Liver (tissue), 9 donors: ENCODE data around the gene LSM4. TPM values are rescaled to one million over a fixed set of nuclear protein-coding genes. Genes with fewer than 3 reads are reported as not detected.

ENCODE experiments used
- DNase-seq: peaks from one replicate; pipeline ENCODE4 v3.0.0-alpha.2; 2017; ENCODE audit warnings: low spot score
- H3K27ac ChIP-seq, 2 donors: one replicate each; pipeline ENCODE4 v1.7.0; 2013; ENCODE audit warnings: inconsistent platforms in 2 of 2, low read length in 2 of 2, control low read depth in 1 of 2, low read depth in 1 of 2, mild to moderate bottlenecking in 1 of 2
- H3K27me3 ChIP-seq, 4 donors: one replicate each; pipeline versions ENCODE4 v1.6.1 to v1.7.0; 2013; ENCODE audit warnings: low read length in 3 of 4, inconsistent platforms in 1 of 4, mild to moderate bottlenecking in 1 of 4, moderate library complexity in 1 of 4; ENCODE audit not compliant: control insufficient read depth in 4 of 4, insufficient read depth in 4 of 4
- H3K36me3 ChIP-seq, 4 donors: one replicate each; pipeline versions ENCODE4 v1.6.1 to v1.7.0; 2013; ENCODE audit warnings: low read length in 3 of 4, mild to moderate bottlenecking in 3 of 4, low read depth in 1 of 4, moderate library complexity in 1 of 4; ENCODE audit not compliant: control insufficient read depth in 4 of 4, insufficient read depth in 3 of 4
- H3K4me1 ChIP-seq, 4 donors: one replicate each; pipeline versions ENCODE4 v1.6.1 to v1.7.0; 2013; ENCODE audit warnings: low read length in 3 of 4, mild to moderate bottlenecking in 3 of 4, moderate library complexity in 1 of 4; ENCODE audit not compliant: control insufficient read depth in 4 of 4, insufficient read depth in 4 of 4
- H3K4me3 ChIP-seq, 3 donors: one replicate each; pipeline versions ENCODE4 v1.6.1 to v1.7.0; 2013; ENCODE audit warnings: low read length in 3 of 3, control low read depth in 1 of 3, low read depth in 1 of 3, mild to moderate bottlenecking in 1 of 3
- H3K9ac ChIP-seq, 2 donors: one replicate each; pipeline ENCODE4 v1.7.0; 2013; ENCODE audit warnings: low read length in 2 of 2, mild to moderate bottlenecking in 2 of 2, moderate library complexity in 2 of 2, control low read depth in 1 of 2, low read depth in 1 of 2
- H3K9me3 ChIP-seq, 4 donors: one replicate each; pipeline versions ENCODE4 v1.6.1 to v1.7.0; 2013; ENCODE audit warnings: low read length in 3 of 4; ENCODE audit not compliant: control insufficient read depth in 4 of 4
- EGR1 ChIP-seq, 2 donors: IDR thresholded peaks; 2 replicates each; pipeline ENCODE4 v1.6.1; 2016 to 2018; ENCODE audit warnings: antibody characterized with exemption in 2 of 2, low read depth in 2 of 2
- FOXA1 ChIP-seq: IDR thresholded peaks from 2 replicates; pipeline ENCODE4 v1.6.1; 2016; ENCODE audit warnings: antibody characterized with exemption
- FOXA2 ChIP-seq: IDR thresholded peaks from 2 replicates; pipeline ENCODE4 v1.6.1; 2016; ENCODE audit warnings: antibody characterized with exemption
- GABPA ChIP-seq, 2 donors: IDR thresholded peaks in 1 of 2; conservative IDR thresholded peaks in 1 of 2; 2 replicates each; pipeline ENCODE4 v1.6.1; 2016; ENCODE audit warnings: antibody characterized with exemption in 2 of 2, mild to moderate bottlenecking in 1 of 2, moderate library complexity in 1 of 2
- HNF4A ChIP-seq, 2 donors: conservative IDR thresholded peaks; 2 replicates each; pipeline ENCODE4 v1.6.1; 2016; ENCODE audit warnings: antibody characterized with exemption in 2 of 2, mild to moderate bottlenecking in 2 of 2
- HNF4G ChIP-seq: IDR thresholded peaks from 2 replicates; pipeline ENCODE4 v1.6.1; 2016; ENCODE audit warnings: antibody characterized with exemption
- JUND ChIP-seq, 2 donors: IDR thresholded peaks; 2 replicates each; pipeline ENCODE4 v1.6.1; 2016; ENCODE audit warnings: antibody characterized with exemption in 2 of 2
- NR2F2 ChIP-seq: IDR thresholded peaks from 2 replicates; pipeline ENCODE4 v1.6.1; 2016; ENCODE audit warnings: antibody characterized with exemption
- RAD21 ChIP-seq, 2 donors: IDR thresholded peaks; 2 replicates each; pipeline ENCODE4 v1.6.1; 2016; ENCODE audit warnings: antibody characterized with exemption in 2 of 2, mild to moderate bottlenecking in 2 of 2
- RXRA ChIP-seq, 2 donors: IDR thresholded peaks; 2 replicates each; pipeline ENCODE4 v1.6.1; 2017 to 2018; ENCODE audit warnings: antibody characterized with exemption in 2 of 2, mild to moderate bottlenecking in 1 of 2
- SP1 ChIP-seq: IDR thresholded peaks from 2 replicates; pipeline ENCODE4 v1.6.1; 2018; ENCODE audit warnings: antibody characterized with exemption, mild to moderate bottlenecking
- TAF1 ChIP-seq: conservative IDR thresholded peaks from 2 replicates; pipeline ENCODE4 v1.6.1; 2016; ENCODE audit warnings: antibody characterized with exemption, mild to moderate bottlenecking
- YY1 ChIP-seq: IDR thresholded peaks from 2 replicates; pipeline ENCODE4 v1.6.1; 2016; ENCODE audit warnings: antibody characterized with exemption, mild to moderate bottlenecking
- WGBS: extraction: QIAGEN DNeasy Blood & Tissue Kit; methylation state at CpG from one replicate; pipeline ENCODE4 v1.1.7; 2013; 5-methylcytosine and 5-hydroxymethylcytosine counted together
- polyA plus RNA-seq, 2 donors: library from polyadenylated mRNA; stranded (reverse) in 1 of 2; unstranded in 1 of 2; fragments of 200-250 nt in 1 of 2; fragments of >200 nt in 1 of 2; fragmentation: Nextera tagmentation in 1 of 2; extraction: Ambion mirVana in 1 of 2; gene quantifications; one replicate each; pipeline versions ENCODE4 v1.2.1 to v1.2.3, GENCODE V29; 2013 to 2015
- total RNA-seq, 2 donors: library from RNA; depleted of rRNA; stranded (reverse); fragments of >200 nt; gene quantifications; one replicate each; pipeline ENCODE4 v1.2.3, GENCODE V29; 2014
- TF ChIP-seq, protein P1 (sequence below): fragments of 150-350 bp; IDR thresholded peaks from 2 replicates; pipeline ENCODE4 v1.5.1; 2017; ENCODE audit warnings: improper control_type of control experiment, low read depth, low read length; ENCODE audit not compliant: missing input control
- TF ChIP-seq, protein P2 (sequence below): IDR thresholded peaks from 2 replicates; pipeline ENCODE4 v1.6.1; 2016; ENCODE audit warnings: antibody characterized with exemption
- TF ChIP-seq, protein P3 (sequence below): IDR thresholded peaks from 2 replicates; pipeline ENCODE4 v1.6.1; 2016; ENCODE audit warnings: antibody characterized with exemption, mild to moderate bottlenecking
- TF ChIP-seq, protein P4 (sequence below): IDR thresholded peaks from 2 replicates; pipeline ENCODE4 v1.6.1; 2016; ENCODE audit warnings: antibody characterized with exemption
- TF ChIP-seq, protein P5 (sequence below): IDR thresholded peaks from 2 replicates; pipeline ENCODE4 v1.6.1; 2016; ENCODE audit warnings: antibody characterized with exemption
- donor health status: healthy.
- donor health status: healthy.
- donor health status: healthy.
- donor health status: healthy.
- donor health status: healthy.

The LSM4 gene
- total and polyA plus RNA-seq, 4 donors: 42.4 to 100 (median 75.1) TPM

DNA sequence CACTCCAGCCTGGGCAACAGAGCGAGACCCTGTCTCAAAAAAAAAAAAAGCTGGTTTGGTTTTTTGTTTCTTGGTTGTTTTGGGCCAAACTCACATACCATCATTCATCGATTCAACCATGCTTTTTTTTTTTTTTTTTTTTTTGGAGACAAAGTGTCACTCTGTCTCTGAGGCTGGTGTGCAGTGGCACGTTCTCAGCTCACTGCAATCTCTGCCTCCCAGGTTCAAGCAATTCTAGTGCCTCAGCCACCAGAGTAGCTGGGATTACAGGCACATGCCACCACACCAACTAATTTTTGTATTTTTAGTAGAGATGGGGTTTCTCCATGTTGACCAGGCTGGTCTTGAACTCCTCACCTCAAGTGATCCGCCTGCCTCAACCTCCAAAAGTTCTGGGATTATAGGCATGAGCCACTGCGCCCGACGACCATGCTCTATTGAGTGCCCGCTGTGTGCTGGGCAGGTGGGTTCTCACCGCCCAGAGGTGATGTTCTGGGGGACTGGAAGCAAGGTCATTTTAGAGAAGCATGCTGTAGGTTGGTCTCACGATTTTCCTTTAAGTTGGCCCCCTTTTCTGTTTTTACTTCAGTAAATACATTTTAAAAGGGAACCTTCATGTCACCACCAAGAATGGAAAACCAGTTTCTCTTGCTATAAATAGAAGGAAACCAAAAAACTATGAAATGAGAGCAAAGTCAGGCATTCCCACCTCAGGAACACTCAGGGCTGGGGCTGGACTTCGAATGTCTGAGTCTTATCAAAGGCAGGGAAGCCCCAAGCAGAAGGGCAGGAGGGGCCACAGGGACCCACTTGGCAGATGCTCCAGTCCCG is 33.2 kb downstream of the LSM4 start:
- Histone ChIP-seq H3K27ac (peak overlapping the region; percentile 39 to 67), H3K4me3 (no peak overlapping the region), H3K9me3 (no peaks in the 10 kb centered on the region), H3K9ac (no peak overlapping the region), H3K27me3 (no peaks in the 10 kb centered on the region), H3K36me3 (no peaks in the 10 kb centered on the region), H3K4me1 (peaks cover 5 to 11% (median 7%) of the 10 kb centered on the region in 4 donors)
- TF ChIP-seq GABPA (IDR thresholded peaks at IDR 0.05 in 1 of 2, conservative IDR thresholded peaks at IDR 0.05 in 1 of 2): no peak
- TF ChIP-seq YY1: no peak
- no peak for TF ChIP-seq JUND (IDR thresholded peaks at IDR 0.05)
- TF ChIP-seq, protein P1, sequence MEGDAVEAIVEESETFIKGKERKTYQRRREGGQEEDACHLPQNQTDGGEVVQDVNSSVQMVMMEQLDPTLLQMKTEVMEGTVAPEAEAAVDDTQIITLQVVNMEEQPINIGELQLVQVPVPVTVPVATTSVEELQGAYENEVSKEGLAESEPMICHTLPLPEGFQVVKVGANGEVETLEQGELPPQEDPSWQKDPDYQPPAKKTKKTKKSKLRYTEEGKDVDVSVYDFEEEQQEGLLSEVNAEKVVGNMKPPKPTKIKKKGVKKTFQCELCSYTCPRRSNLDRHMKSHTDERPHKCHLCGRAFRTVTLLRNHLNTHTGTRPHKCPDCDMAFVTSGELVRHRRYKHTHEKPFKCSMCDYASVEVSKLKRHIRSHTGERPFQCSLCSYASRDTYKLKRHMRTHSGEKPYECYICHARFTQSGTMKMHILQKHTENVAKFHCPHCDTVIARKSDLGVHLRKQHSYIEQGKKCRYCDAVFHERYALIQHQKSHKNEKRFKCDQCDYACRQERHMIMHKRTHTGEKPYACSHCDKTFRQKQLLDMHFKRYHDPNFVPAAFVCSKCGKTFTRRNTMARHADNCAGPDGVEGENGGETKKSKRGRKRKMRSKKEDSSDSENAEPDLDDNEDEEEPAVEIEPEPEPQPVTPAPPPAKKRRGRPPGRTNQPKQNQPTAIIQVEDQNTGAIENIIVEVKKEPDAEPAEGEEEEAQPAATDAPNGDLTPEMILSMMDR: no peak
- TF ChIP-seq NR2F2: no peak
- TF ChIP-seq, protein P2, sequence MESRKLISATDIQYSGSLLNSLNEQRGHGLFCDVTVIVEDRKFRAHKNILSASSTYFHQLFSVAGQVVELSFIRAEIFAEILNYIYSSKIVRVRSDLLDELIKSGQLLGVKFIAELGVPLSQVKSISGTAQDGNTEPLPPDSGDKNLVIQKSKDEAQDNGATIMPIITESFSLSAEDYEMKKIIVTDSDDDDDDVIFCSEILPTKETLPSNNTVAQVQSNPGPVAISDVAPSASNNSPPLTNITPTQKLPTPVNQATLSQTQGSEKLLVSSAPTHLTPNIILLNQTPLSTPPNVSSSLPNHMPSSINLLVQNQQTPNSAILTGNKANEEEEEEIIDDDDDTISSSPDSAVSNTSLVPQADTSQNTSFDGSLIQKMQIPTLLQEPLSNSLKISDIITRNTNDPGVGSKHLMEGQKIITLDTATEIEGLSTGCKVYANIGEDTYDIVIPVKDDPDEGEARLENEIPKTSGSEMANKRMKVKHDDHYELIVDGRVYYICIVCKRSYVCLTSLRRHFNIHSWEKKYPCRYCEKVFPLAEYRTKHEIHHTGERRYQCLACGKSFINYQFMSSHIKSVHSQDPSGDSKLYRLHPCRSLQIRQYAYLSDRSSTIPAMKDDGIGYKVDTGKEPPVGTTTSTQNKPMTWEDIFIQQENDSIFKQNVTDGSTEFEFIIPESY: no peak
- no peak for TF ChIP-seq HNF4G
- TF ChIP-seq RXRA (IDR thresholded peaks at IDR 0.05): no peak
- no peak for TF ChIP-seq FOXA2
- TF ChIP-seq TAF1: no peak
- DNase-seq: no peak
- 74% methylated on average over 12 of the region's 12 CpGs for WGBS

DNA sequence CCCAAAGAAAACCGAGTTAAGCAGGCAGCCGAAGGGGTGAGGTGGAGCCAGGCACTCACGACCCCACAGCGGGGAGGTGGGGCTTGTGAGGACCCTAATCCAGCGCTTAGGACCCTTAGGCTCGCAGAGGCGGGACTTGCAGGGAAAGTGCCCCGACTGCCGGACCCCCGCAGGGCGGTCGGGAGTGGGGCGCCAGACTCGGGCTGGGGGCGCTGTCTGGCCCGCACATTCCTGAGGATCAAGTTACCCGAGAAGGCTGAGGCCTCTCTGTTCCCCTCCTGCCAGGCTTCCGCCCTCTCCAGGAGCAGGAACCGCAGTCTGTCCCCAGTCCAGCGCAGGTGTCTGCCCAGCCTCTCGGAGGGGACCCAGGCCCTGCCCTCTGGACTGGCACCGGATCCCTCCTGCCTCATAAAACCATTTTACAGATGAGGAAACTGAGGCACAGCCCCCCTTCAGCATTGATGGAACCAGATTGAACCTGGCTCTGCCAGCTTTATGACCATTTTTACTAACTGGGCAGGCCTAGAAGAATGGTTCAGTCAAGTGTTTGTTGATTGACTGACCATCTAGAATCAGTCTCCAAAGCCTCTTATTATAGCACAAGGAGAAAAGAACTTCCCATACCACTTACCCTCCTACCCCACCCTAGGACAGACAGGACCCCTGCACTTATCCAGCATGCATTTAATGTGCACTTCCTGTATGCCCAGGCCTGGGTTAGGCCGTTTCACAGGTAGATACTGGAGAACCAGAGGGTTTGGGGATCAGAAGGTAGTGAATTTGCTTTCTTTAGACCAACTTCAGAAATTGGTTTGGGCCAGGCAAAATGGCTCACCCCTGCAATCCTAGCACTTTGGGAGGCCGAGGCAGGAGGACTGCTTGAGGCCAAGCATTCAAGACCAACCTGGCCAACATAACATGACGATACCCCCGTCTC is 34.8 kb downstream of the LSM4 start:
- Histone ChIP-seq H3K4me3 (no peak overlapping the region), H3K9ac (no peak overlapping the region), H3K9me3 (no peaks in the 10 kb centered on the region), H3K4me1 (peaks cover 4 to 11% (median 5%) of the 10 kb centered on the region in 4 donors), H3K27ac (no peak overlapping the region), H3K27me3 (no peaks in the 10 kb centered on the region), H3K36me3 (no peaks in the 10 kb centered on the region)
- 78% methylated on average over 26 of the region's 26 CpGs for WGBS
- DNase-seq: no peak
- TF ChIP-seq EGR1 (IDR thresholded peaks at IDR 0.05; ENCODE audit: low read depth in 2 of 2): no peak
- no peak for TF ChIP-seq GABPA (IDR thresholded peaks at IDR 0.05 in 1 of 2, conservative IDR thresholded peaks at IDR 0.05 in 1 of 2)
- TF ChIP-seq, protein P3, sequence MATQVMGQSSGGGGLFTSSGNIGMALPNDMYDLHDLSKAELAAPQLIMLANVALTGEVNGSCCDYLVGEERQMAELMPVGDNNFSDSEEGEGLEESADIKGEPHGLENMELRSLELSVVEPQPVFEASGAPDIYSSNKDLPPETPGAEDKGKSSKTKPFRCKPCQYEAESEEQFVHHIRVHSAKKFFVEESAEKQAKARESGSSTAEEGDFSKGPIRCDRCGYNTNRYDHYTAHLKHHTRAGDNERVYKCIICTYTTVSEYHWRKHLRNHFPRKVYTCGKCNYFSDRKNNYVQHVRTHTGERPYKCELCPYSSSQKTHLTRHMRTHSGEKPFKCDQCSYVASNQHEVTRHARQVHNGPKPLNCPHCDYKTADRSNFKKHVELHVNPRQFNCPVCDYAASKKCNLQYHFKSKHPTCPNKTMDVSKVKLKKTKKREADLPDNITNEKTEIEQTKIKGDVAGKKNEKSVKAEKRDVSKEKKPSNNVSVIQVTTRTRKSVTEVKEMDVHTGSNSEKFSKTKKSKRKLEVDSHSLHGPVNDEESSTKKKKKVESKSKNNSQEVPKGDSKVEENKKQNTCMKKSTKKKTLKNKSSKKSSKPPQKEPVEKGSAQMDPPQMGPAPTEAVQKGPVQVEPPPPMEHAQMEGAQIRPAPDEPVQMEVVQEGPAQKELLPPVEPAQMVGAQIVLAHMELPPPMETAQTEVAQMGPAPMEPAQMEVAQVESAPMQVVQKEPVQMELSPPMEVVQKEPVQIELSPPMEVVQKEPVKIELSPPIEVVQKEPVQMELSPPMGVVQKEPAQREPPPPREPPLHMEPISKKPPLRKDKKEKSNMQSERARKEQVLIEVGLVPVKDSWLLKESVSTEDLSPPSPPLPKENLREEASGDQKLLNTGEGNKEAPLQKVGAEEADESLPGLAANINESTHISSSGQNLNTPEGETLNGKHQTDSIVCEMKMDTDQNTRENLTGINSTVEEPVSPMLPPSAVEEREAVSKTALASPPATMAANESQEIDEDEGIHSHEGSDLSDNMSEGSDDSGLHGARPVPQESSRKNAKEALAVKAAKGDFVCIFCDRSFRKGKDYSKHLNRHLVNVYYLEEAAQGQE: no peak
- TF ChIP-seq RAD21 (IDR thresholded peaks at IDR 0.05): no peak
- TF ChIP-seq RXRA (IDR thresholded peaks at IDR 0.05): no peak
- TF ChIP-seq JUND (IDR thresholded peaks at IDR 0.05): no peak
- TF ChIP-seq, protein P2: no peak
- TF ChIP-seq HNF4A (conservative IDR thresholded peaks at IDR 0.05): no peak
- no peak for TF ChIP-seq HNF4G
- TF ChIP-seq NR2F2: no peak
- no peak for TF ChIP-seq YY1
- TF ChIP-seq, protein P4, sequence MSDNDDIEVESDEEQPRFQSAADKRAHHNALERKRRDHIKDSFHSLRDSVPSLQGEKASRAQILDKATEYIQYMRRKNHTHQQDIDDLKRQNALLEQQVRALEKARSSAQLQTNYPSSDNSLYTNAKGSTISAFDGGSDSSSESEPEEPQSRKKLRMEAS: no peak
- TF ChIP-seq FOXA1: no peak
- no peak for TF ChIP-seq SP1
- no peak for TF ChIP-seq TAF1
- TF ChIP-seq, protein P5, sequence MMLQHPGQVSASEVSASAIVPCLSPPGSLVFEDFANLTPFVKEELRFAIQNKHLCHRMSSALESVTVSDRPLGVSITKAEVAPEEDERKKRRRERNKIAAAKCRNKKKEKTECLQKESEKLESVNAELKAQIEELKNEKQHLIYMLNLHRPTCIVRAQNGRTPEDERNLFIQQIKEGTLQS: no peak
